HepG2 (cell line): ENCODE data around the gene CDC42EP4. TPM values are rescaled to one million over a fixed set of nuclear protein-coding genes. Genes with fewer than 3 reads are reported as not detected.

Source experiments
- CBFB ChIP-seq: sonication (generic); formaldehyde crosslinking; IDR thresholded peaks from 2 replicates; pipeline ENCODE4 v1.4.0; 2020; ENCODE audit warnings: missing genetic modification reagents
- CREB3 ChIP-seq: sonication (generic); formaldehyde crosslinking; IDR thresholded peaks from 2 replicates; pipeline ENCODE4 v1.5.0; 2020; ENCODE audit warnings: missing genetic modification reagents
- CSRNP2 ChIP-seq: sonication (generic); formaldehyde crosslinking; conservative IDR thresholded peaks from 2 replicates; pipeline ENCODE4 v1.8.0; 2022; ENCODE audit warnings: low read depth, missing genetic modification reagents
- LCORL ChIP-seq, 2 experiments: fragments of 450-650 bp in 1 of 2; sonication (generic) in 1 of 2; formaldehyde crosslinking in 1 of 2; IDR thresholded peaks; 2 replicates each; pipeline versions ENCODE4 v1.5.0 to v1.6.1; 2017 to 2020; ENCODE audit warnings: antibody characterized with exemption in 1 of 2, missing genetic modification reagents in 1 of 2
- NCOA2 ChIP-seq: sonication (generic); formaldehyde crosslinking; IDR thresholded peaks from 2 replicates; pipeline ENCODE4 v1.8.0; 2022; ENCODE audit warnings: inconsistent platforms
- TFAP4 ChIP-seq: sonication (generic); IDR thresholded peaks from 2 replicates; pipeline ENCODE4 v1.6.1; 2016; ENCODE audit warnings: low read depth, borderline replicate concordance
- ZNF24 ChIP-seq: fragments of 450-650 bp; IDR thresholded peaks from 2 replicates; pipeline ENCODE4 v1.6.1; 2017; ENCODE audit warnings: antibody characterized with exemption, mild to moderate bottlenecking
- ZNF614 ChIP-seq: IDR thresholded peaks from 2 replicates; pipeline ENCODE4 v1.6.1; 2018; ENCODE audit warnings: missing biosample characterization, missing genetic modification reagents, inconsistent platforms, borderline replicate concordance
- ZNF629 ChIP-seq: sonication (generic); formaldehyde crosslinking; conservative IDR thresholded peaks from 2 replicates; pipeline ENCODE4 v1.5.0; 2020; ENCODE audit warnings: missing genetic modification reagents
- ZNF746 ChIP-seq: sonication (generic); formaldehyde crosslinking; IDR thresholded peaks from 2 replicates; pipeline ENCODE4 v1.8.0; 2022; ENCODE audit warnings: mild to moderate bottlenecking, missing genetic modification reagents
- ZNF768 ChIP-seq: sonication (generic); formaldehyde crosslinking; IDR thresholded peaks from 2 replicates; pipeline ENCODE4 v1.4.0; 2020; ENCODE audit warnings: missing genetic modification reagents
- ZNF850 ChIP-seq: sonication (generic); formaldehyde crosslinking; conservative IDR thresholded peaks from 2 replicates; pipeline ENCODE4 v1.9.0; 2021; ENCODE audit warnings: mild to moderate bottlenecking, missing genetic modification reagents
- polyA plus RNA-seq, 8 experiments: library from polyadenylated mRNA; depleted of rRNA in 3 of 8; stranded (reverse) in 7 of 8; unstranded in 1 of 8; fragments of >200 nt; fragmentation: Illumina TruSeq in 4 of 8; extraction: Trizol in 4 of 8; gene quantifications; 2 replicates each; pipeline versions ENCODE4 v1.2.1 to v1.2.3, GENCODE V29; 2011 to 2016; ENCODE audit warnings: low read depth in 4 of 8, missing spikeins in 1 of 8, mixed read lengths in 1 of 8; ENCODE audit not compliant: insufficient read depth in 1 of 8
- total RNA-seq, 5 experiments: library from RNA; depleted of rRNA; stranded (reverse); fragments of >200 nt; fragmentation: Illumina TruSeq; extraction: Trizol; gene quantifications; 2 replicates each; pipeline ENCODE4 v1.2.3, GENCODE V29; 2016; ENCODE audit warnings: low read depth in 1 of 5
- TF ChIP-seq, protein P1 (sequence below): sonication (generic); formaldehyde crosslinking; IDR thresholded peaks from 2 replicates; pipeline ENCODE4 v1.4.0; 2020; ENCODE audit warnings: mild to moderate bottlenecking, missing genetic modification reagents
- TF ChIP-seq, protein P2 (sequence below): IDR thresholded peaks from 2 replicates; pipeline ENCODE4 v1.4.0; 2020; ENCODE audit warnings: mild to moderate bottlenecking, missing genetic modification reagents
- TF ChIP-seq, protein P3 (sequence below): IDR thresholded peaks from 2 replicates; pipeline ENCODE4 v1.6.1; 2016; ENCODE audit warnings: low read depth

Gene CDC42EP4
- total and polyA plus RNA-seq, 2 of the 13 experiments (the other 11 are each of a cell fraction or from before 2014, with no cell fraction given), result 19.0 to 54.0 TPM

GRCh38 chr17:73267648-73268537 lies 43.9 kb downstream of the CDC42EP4 start (continued):
- TF ChIP-seq, protein P1, sequence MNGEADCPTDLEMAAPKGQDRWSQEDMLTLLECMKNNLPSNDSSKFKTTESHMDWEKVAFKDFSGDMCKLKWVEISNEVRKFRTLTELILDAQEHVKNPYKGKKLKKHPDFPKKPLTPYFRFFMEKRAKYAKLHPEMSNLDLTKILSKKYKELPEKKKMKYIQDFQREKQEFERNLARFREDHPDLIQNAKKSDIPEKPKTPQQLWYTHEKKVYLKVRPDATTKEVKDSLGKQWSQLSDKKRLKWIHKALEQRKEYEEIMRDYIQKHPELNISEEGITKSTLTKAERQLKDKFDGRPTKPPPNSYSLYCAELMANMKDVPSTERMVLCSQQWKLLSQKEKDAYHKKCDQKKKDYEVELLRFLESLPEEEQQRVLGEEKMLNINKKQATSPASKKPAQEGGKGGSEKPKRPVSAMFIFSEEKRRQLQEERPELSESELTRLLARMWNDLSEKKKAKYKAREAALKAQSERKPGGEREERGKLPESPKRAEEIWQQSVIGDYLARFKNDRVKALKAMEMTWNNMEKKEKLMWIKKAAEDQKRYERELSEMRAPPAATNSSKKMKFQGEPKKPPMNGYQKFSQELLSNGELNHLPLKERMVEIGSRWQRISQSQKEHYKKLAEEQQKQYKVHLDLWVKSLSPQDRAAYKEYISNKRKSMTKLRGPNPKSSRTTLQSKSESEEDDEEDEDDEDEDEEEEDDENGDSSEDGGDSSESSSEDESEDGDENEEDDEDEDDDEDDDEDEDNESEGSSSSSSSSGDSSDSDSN, result peak; percentile 18; the same call in 1 of the 2 replicates
- TF ChIP-seq ZNF614 (CRISPR knock-in tag), result 0 out of 2 replicates have a peak, but pooled peaks have one; percentile 8
- no peak for TF ChIP-seq ZNF746
- TF ChIP-seq CSRNP2 (CRISPR knock-in tag), result no peak
- TF ChIP-seq CREB3 (CRISPR knock-in tag), result no peak
- TF ChIP-seq, protein P2, sequence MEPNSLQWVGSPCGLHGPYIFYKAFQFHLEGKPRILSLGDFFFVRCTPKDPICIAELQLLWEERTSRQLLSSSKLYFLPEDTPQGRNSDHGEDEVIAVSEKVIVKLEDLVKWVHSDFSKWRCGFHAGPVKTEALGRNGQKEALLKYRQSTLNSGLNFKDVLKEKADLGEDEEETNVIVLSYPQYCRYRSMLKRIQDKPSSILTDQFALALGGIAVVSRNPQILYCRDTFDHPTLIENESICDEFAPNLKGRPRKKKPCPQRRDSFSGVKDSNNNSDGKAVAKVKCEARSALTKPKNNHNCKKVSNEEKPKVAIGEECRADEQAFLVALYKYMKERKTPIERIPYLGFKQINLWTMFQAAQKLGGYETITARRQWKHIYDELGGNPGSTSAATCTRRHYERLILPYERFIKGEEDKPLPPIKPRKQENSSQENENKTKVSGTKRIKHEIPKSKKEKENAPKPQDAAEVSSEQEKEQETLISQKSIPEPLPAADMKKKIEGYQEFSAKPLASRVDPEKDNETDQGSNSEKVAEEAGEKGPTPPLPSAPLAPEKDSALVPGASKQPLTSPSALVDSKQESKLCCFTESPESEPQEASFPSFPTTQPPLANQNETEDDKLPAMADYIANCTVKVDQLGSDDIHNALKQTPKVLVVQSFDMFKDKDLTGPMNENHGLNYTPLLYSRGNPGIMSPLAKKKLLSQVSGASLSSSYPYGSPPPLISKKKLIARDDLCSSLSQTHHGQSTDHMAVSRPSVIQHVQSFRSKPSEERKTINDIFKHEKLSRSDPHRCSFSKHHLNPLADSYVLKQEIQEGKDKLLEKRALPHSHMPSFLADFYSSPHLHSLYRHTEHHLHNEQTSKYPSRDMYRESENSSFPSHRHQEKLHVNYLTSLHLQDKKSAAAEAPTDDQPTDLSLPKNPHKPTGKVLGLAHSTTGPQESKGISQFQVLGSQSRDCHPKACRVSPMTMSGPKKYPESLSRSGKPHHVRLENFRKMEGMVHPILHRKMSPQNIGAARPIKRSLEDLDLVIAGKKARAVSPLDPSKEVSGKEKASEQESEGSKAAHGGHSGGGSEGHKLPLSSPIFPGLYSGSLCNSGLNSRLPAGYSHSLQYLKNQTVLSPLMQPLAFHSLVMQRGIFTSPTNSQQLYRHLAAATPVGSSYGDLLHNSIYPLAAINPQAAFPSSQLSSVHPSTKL (CRISPR knock-in tag), result peak; percentile 33; the same call in 1 of the 2 replicates
- peak; percentile 37; the same call in 1 of the 2 replicates for TF ChIP-seq NCOA2
- 0 out of 2 replicates have a peak, but pooled peaks have one; percentile 23 for TF ChIP-seq ZNF24
- TF ChIP-seq ZNF850 (CRISPR knock-in tag), result no peak
- TF ChIP-seq, protein P3, sequence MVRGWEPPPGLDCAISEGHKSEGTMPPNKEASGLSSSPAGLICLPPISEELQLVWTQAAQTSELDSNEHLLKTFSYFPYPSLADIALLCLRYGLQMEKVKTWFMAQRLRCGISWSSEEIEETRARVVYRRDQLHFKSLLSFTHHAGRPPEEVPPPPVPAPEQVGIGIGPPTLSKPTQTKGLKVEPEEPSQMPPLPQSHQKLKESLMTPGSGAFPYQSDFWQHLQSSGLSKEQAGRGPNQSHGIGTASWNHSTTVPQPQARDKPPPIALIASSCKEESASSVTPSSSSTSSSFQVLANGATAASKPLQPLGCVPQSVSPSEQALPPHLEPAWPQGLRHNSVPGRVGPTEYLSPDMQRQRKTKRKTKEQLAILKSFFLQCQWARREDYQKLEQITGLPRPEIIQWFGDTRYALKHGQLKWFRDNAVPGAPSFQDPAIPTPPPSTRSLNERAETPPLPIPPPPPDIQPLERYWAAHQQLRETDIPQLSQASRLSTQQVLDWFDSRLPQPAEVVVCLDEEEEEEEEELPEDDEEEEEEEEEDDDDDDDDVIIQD, result no peak
- TF ChIP-seq TFAP4, result peak; percentile 87
- TF ChIP-seq CBFB (CRISPR knock-in tag), result 0 out of 2 replicates have a peak, but pooled peaks have one; percentile 26
- peak; percentile 28; the same call in 1 of the 2 replicates for TF ChIP-seq ZNF768 (CRISPR knock-in tag)
- TF ChIP-seq ZNF629 (CRISPR knock-in tag), result peak; percentile 94
- no peak for TF ChIP-seq LCORL (IDR thresholded peaks at IDR 0.05)
- peak; percentile 56 for TF ChIP-seq LCORL (CRISPR knock-in tag; IDR thresholded peaks at IDR 0.05)
